HepG2 (cell line): ENCODE data around the gene TPM2. TPM values are rescaled to one million over a fixed set of nuclear protein-coding genes. Genes with fewer than 3 reads are reported as not detected.

ENCODE experiments used
- ARNT ChIP-seq: fragments of 450-650 bp; IDR thresholded peaks from 2 replicates; pipeline ENCODE4 v1.6.1; 2017
- NFATC3 ChIP-seq: sonication (generic); formaldehyde crosslinking; IDR thresholded peaks from 2 replicates; pipeline ENCODE4 v1.5.1; 2020; ENCODE audit warnings: mild to moderate bottlenecking, missing genetic modification reagents
- POLR2G ChIP-seq: fragments of 200-400 bp; formaldehyde crosslinking; IDR thresholded peaks from 2 replicates; pipeline ENCODE4 v1.6.1; 2018; ENCODE audit warnings: mild to moderate bottlenecking, low read depth, low read length, moderate library complexity
- SETDB1 ChIP-seq: sonication (generic); formaldehyde crosslinking; IDR thresholded peaks from 2 replicates; pipeline ENCODE4 v1.5.1; 2020; ENCODE audit warnings: missing genetic modification reagents, mild to moderate bottlenecking, borderline replicate concordance
- TCF12 ChIP-seq, 2 experiments: fragments of 450-650 bp in 1 of 2; sonication (generic) in 1 of 2; formaldehyde crosslinking in 1 of 2; IDR thresholded peaks; 2 replicates each; pipeline versions ENCODE4 v1.6.1 to v1.8.0; 2017 to 2022; ENCODE audit warnings: antibody characterized with exemption in 1 of 2, mild to moderate bottlenecking in 1 of 2, missing genetic modification reagents in 1 of 2, moderate library complexity in 1 of 2
- ZFY ChIP-seq: sonication (generic); formaldehyde crosslinking; IDR thresholded peaks from 2 replicates; pipeline ENCODE4 v1.4.0; 2020; ENCODE audit warnings: missing genetic modification reagents
- ZNF143 ChIP-seq: sonication (generic); formaldehyde crosslinking; IDR thresholded peaks from 2 replicates; pipeline ENCODE4 v1.4.0; 2020; ENCODE audit warnings: missing genetic modification reagents
- ZNF468 ChIP-seq: sonication (generic); formaldehyde crosslinking; IDR thresholded peaks from 2 replicates; pipeline ENCODE4 v1.8.0; 2022; ENCODE audit warnings: mild to moderate bottlenecking, moderate library complexity, missing genetic modification reagents
- ZNF556 ChIP-seq: sonication (generic); formaldehyde crosslinking; IDR thresholded peaks from 2 replicates; pipeline ENCODE4 v1.4.0; 2020; ENCODE audit warnings: mild to moderate bottlenecking, missing genetic modification reagents, borderline replicate concordance
- ZSCAN25 ChIP-seq: sonication (generic); formaldehyde crosslinking; IDR thresholded peaks from 2 replicates; pipeline ENCODE4 v1.8.0; 2022; ENCODE audit warnings: mild to moderate bottlenecking, missing genetic modification reagents
- ZZZ3 ChIP-seq: sonication (generic); formaldehyde crosslinking; IDR thresholded peaks from 2 replicates; pipeline ENCODE4 v1.4.0; 2020; ENCODE audit warnings: missing genetic modification reagents, mild to moderate bottlenecking, borderline replicate concordance
- polyA plus RNA-seq, 8 experiments: library from polyadenylated mRNA; depleted of rRNA in 3 of 8; stranded (reverse) in 7 of 8; unstranded in 1 of 8; fragments of >200 nt; fragmentation: Illumina TruSeq in 4 of 8; extraction: Trizol in 4 of 8; gene quantifications; 2 replicates each; pipeline versions ENCODE4 v1.2.1 to v1.2.3, GENCODE V29; 2011 to 2016; ENCODE audit warnings: low read depth in 4 of 8, missing spikeins in 1 of 8, mixed read lengths in 1 of 8; ENCODE audit not compliant: insufficient read depth in 1 of 8
- total RNA-seq, 5 experiments: library from RNA; depleted of rRNA; stranded (reverse); fragments of >200 nt; fragmentation: Illumina TruSeq; extraction: Trizol; gene quantifications; 2 replicates each; pipeline ENCODE4 v1.2.3, GENCODE V29; 2016; ENCODE audit warnings: low read depth in 1 of 5
- TF ChIP-seq, protein P1 (sequence below): sonication (generic); formaldehyde crosslinking; IDR thresholded peaks from 2 replicates; pipeline ENCODE4 v1.4.0; 2020; ENCODE audit warnings: missing genetic modification reagents, borderline replicate concordance
- TF ChIP-seq, protein P2 (sequence below): sonication (generic); formaldehyde crosslinking; IDR thresholded peaks from 2 replicates; pipeline ENCODE4 v1.4.0; 2020; ENCODE audit warnings: mild to moderate bottlenecking, missing genetic modification reagents
- TF ChIP-seq, protein P3 (sequence below): sonication (generic); formaldehyde crosslinking; IDR thresholded peaks from 2 replicates; pipeline ENCODE4 v1.8.1; 2023; ENCODE audit warnings: missing genetic modification reagents, inconsistent platforms, borderline replicate concordance
- TF ChIP-seq, protein P4 (sequence below): IDR thresholded peaks from 2 replicates; pipeline ENCODE4 v1.6.1; 2016; ENCODE audit warnings: missing genetic modification reagents, missing compliant biosample characterization

The TPM2 gene
- total and polyA plus RNA-seq, 2 of the 13 experiments (the other 11 are each of a cell fraction or from before 2014, with no cell fraction given) = 3.1 to 10.7 TPM

DNA sequence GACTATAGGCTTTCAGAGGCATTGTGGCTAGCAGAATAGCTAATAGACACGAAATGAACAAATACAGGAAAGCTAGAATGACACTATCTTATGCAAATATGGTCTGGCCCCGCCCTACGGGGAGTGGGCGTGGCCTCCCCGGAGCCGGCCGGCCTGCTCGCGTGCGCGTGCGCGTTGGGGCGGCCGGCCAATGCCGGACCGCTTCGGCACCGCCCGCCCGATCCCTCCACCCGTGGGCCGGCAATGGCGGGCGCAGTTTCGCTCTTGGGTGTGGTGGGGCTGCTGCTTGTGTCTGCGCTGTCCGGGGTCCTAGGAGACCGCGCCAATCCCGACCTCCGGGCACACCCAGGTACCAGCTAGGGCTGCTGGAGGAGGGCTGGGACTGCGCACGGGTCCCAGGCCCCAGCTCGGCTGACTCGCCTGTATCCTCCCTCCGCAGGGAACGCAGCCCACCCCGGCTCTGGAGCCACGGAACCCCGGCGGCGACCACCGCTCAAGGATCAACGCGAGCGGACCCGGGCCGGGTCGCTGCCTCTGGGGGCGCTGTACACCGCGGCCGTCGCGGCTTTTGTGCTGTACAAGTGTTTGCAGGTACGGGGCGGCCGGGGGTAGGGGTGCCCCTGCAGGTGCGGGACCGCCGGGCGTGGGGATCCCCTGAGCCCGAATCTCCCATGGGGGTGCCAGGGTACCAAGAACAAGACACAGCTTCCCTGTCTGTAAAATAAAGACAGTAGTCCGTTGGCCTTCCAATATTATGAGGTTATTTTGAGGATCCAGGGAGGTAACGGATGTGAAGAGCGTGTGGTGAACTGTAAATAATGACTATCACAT, 31.4 kb downstream of the TPM2 start, which contains the start of gene CCDC107 (continued):
- TF ChIP-seq, protein P1, sequence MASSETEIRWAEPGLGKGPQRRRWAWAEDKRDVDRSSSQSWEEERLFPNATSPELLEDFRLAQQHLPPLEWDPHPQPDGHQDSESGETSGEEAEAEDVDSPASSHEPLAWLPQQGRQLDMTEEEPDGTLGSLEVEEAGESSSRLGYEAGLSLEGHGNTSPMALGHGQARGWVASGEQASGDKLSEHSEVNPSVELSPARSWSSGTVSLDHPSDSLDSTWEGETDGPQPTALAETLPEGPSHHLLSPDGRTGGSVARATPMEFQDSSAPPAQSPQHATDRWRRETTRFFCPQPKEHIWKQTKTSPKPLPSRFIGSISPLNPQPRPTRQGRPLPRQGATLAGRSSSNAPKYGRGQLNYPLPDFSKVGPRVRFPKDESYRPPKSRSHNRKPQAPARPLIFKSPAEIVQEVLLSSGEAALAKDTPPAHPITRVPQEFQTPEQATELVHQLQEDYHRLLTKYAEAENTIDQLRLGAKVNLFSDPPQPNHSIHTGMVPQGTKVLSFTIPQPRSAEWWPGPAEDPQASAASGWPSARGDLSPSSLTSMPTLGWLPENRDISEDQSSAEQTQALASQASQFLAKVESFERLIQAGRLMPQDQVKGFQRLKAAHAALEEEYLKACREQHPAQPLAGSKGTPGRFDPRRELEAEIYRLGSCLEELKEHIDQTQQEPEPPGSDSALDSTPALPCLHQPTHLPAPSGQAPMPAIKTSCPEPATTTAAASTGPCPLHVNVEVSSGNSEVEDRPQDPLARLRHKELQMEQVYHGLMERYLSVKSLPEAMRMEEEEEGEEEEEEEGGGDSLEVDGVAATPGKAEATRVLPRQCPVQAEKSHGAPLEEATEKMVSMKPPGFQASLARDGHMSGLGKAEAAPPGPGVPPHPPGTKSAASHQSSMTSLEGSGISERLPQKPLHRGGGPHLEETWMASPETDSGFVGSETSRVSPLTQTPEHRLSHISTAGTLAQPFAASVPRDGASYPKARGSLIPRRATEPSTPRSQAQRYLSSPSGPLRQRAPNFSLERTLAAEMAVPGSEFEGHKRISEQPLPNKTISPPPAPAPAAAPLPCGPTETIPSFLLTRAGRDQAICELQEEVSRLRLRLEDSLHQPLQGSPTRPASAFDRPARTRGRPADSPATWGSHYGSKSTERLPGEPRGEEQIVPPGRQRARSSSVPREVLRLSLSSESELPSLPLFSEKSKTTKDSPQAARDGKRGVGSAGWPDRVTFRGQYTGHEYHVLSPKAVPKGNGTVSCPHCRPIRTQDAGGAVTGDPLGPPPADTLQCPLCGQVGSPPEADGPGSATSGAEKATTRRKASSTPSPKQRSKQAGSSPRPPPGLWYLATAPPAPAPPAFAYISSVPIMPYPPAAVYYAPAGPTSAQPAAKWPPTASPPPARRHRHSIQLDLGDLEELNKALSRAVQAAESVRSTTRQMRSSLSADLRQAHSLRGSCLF (CRISPR knock-in tag) = no peak
- TF ChIP-seq ZNF468 (no peak), ARNT (no peak), ZZZ3 (CRISPR knock-in tag) (0 out of 2 replicates have a peak, but pooled peaks have one; percentile 10), ZNF556 (CRISPR knock-in tag) (peak; percentile 4; the same call in 1 of the 2 replicates), ZFY (CRISPR knock-in tag) (peak; percentile 76), NFATC3 (CRISPR knock-in tag) (no peak), ZSCAN25 (CRISPR knock-in tag) (no peak), POLR2G (peak; percentile 93), ZNF143 (no peak), TCF12 (IDR thresholded peaks at IDR 0.05) (no peak), TCF12 (CRISPR knock-in tag; IDR thresholded peaks at IDR 0.05) (0 out of 2 replicates have a peak, but pooled peaks have one; percentile 66), SETDB1 (CRISPR knock-in tag) (no peak)
- TF ChIP-seq, protein P2, sequence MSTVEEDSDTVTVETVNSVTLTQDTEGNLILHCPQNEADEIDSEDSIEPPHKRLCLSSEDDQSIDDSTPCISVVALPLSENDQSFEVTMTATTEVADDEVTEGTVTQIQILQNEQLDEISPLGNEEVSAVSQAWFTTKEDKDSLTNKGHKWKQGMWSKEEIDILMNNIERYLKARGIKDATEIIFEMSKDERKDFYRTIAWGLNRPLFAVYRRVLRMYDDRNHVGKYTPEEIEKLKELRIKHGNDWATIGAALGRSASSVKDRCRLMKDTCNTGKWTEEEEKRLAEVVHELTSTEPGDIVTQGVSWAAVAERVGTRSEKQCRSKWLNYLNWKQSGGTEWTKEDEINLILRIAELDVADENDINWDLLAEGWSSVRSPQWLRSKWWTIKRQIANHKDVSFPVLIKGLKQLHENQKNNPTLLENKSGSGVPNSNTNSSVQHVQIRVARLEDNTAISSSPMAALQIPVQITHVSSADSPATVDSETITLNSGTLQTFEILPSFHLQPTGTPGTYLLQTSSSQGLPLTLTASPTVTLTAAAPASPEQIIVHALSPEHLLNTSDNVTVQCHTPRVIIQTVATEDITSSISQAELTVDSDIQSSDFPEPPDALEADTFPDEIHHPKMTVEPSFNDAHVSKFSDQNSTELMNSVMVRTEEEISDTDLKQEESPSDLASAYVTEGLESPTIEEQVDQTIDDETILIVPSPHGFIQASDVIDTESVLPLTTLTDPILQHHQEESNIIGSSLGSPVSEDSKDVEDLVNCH (CRISPR knock-in tag) = 0 out of 2 replicates have a peak, but pooled peaks have one; percentile 45
- TF ChIP-seq, protein P3, sequence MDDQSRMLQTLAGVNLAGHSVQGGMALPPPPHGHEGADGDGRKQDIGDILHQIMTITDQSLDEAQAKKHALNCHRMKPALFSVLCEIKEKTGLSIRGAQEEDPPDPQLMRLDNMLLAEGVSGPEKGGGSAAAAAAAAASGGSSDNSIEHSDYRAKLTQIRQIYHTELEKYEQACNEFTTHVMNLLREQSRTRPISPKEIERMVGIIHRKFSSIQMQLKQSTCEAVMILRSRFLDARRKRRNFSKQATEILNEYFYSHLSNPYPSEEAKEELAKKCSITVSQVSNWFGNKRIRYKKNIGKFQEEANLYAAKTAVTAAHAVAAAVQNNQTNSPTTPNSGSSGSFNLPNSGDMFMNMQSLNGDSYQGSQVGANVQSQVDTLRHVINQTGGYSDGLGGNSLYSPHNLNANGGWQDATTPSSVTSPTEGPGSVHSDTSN (CRISPR knock-in tag) = no peak
- TF ChIP-seq, protein P4, sequence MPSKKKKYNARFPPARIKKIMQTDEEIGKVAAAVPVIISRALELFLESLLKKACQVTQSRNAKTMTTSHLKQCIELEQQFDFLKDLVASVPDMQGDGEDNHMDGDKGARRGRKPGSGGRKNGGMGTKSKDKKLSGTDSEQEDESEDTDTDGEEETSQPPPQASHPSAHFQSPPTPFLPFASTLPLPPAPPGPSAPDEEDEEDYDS (CRISPR knock-in tag) = peak; percentile 24; the same call in 1 of the 2 replicates
